ENCODE results near the gene PLEKHN1.
A peak's percentile ranks its signal among the peaks of the same experiment; 100 is the strongest.

PLEKHN1 gene

GRCh38 chr1:961132-961669 is 5.1 kb upstream of the PLEKHN1 start:
- in situ Hi-C loops (cut with HindIII; ENCODE audit: low pct_ligation_motif_present, low sequenced_read_pairs) = no loop called here
- H3K36me3 ChIP-seq (replicated peaks) = peaks cover 23% of the 10 kb centered on the region
- H3K4me3 ChIP-seq (ENCODE audit: low read depth, low read length) = peak overlapping the region; percentile 56

GRCh38 chr1:962381-963300 is 3.6 kb upstream of the PLEKHN1 start:
- Histone ChIP-seq H3K4me3 (ENCODE audit: low read depth, low read length) (no peak overlapping the region), H3K27me3 (replicated peaks) (no peaks in the 10 kb centered on the region), H3K36me3 (replicated peaks) (peaks cover 16% of the 10 kb centered on the region), H3K27ac (no peak overlapping the region)
- in situ Hi-C loops (cut with HindIII; ENCODE audit: low pct_ligation_motif_present, low sequenced_read_pairs) = no loop called here
- DNase-seq = no peak
- no peak for TF ChIP-seq CTCF (IDR thresholded peaks at IDR 0.05; ENCODE audit: low read depth, low read length, missing control alignments)

More at GRCh38 chr1:961132-961669, 5.1 kb upstream of the PLEKHN1 start:
- DNase-seq = no peak
- Histone ChIP-seq H3K27me3 (replicated peaks) (no peaks in the 10 kb centered on the region), H3K27ac (no peak overlapping the region)
- TF ChIP-seq CTCF (IDR thresholded peaks at IDR 0.05; ENCODE audit: low read depth, low read length, missing control alignments) = no peak

GRCh38 chr1:963301-963651 is 3.0 kb upstream of the PLEKHN1 start:
- in situ Hi-C loops (cut with HindIII; ENCODE audit: low pct_ligation_motif_present, low sequenced_read_pairs) = no loop called here
- peaks cover 16% of the 10 kb centered on the region for H3K36me3 ChIP-seq (replicated peaks)
- TF ChIP-seq CTCF (IDR thresholded peaks at IDR 0.05; ENCODE audit: low read depth, low read length, missing control alignments) = no peak
- no peak overlapping the region for H3K4me3 ChIP-seq (ENCODE audit: low read depth, low read length)
- no peaks in the 10 kb centered on the region for H3K27me3 ChIP-seq (replicated peaks)
- H3K27ac ChIP-seq = no peak overlapping the region
- no peak for DNase-seq

GRCh38 chr1:963746-964525 is 2.3 kb upstream of the PLEKHN1 start:
- TF ChIP-seq CTCF (IDR thresholded peaks at IDR 0.05; ENCODE audit: low read depth, low read length, missing control alignments) = no peak
- Histone ChIP-seq H3K27me3 (replicated peaks) (no peaks in the 10 kb centered on the region), H3K36me3 (replicated peaks) (peaks cover 16% of the 10 kb centered on the region), H3K27ac (no peak overlapping the region), H3K4me3 (ENCODE audit: low read depth, low read length) (no peak overlapping the region)
- no peak for DNase-seq
- in situ Hi-C loops (cut with HindIII; ENCODE audit: low pct_ligation_motif_present, low sequenced_read_pairs) = no loop called here

- Histone ChIP-seq H3K36me3 (replicated peaks) (peaks cover 16% of the 10 kb centered on the region), H3K27me3 (replicated peaks) (no peaks in the 10 kb centered on the region), H3K4me3 (ENCODE audit: low read depth, low read length) (no peak overlapping the region), H3K27ac (no peak overlapping the region)
- TF ChIP-seq CTCF (IDR thresholded peaks at IDR 0.05; ENCODE audit: low read depth, low read length, missing control alignments) = no peak
- DNase-seq = no peak
- in situ Hi-C loops (cut with HindIII; ENCODE audit: low pct_ligation_motif_present, low sequenced_read_pairs) = no loop called here
Measured at GRCh38 chr1:964691-965525, 1.4 kb upstream of the PLEKHN1 start.
